Measurements from ENCODE around the gene CTXN3. TPM values are rescaled to one million over a fixed set of nuclear protein-coding genes. Genes with fewer than 3 reads are reported as not detected.

Gene CTXN3
- polyA plus RNA-seq, 1 donor from 2014 or later = 0.83 TPM

DNA sequence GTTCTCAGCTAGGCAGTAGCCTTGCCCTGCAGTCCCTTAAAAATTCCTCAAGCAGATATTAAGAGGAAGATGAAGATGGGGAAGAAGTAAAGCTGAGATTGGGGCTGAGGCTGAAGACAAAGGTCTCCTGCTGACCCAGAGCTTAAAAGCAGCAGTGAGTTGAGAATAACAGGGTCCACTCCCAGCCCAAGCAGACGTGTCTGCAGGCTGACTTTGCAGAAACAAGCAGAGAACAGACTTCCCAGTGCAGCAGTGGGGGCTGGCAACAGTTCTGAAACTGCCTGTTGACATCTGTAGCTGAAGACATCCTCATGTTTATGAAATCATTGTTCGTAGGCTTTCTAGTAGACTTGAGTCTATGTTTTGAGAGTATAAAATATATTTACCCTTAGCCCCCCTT, 1.1 kb downstream of the CTXN3 start:
- no peak overlapping the region for H2AFZ ChIP-seq (ENCODE audit: low read depth, low read length)
- no peaks in the 10 kb centered on the region for H4K20me1 ChIP-seq (ENCODE audit: insufficient read depth)
- H3K4me3 ChIP-seq (ENCODE audit: low read length) = no peak overlapping the region
- H3K27me3 ChIP-seq (ENCODE audit: insufficient read depth, low read depth, low read length) = no peaks in the 10 kb centered on the region
- no peak overlapping the region for H3K9ac ChIP-seq (ENCODE audit: low read length)
- no peak overlapping the region for H3K27ac ChIP-seq (ENCODE audit: low read length)
- no peaks in the 10 kb centered on the region for H3K9me3 ChIP-seq (ENCODE audit: low read length)
- H3K4me2 ChIP-seq (ENCODE audit: low read length) = no peak overlapping the region
- H3K79me2 ChIP-seq (replicated peaks; ENCODE audit: insufficient read depth, low read length) = no peaks in the 10 kb centered on the region
- TF ChIP-seq TAF1 (IDR thresholded peaks at IDR 0.05; ENCODE audit: low read depth) = no peak
- no peak for TF ChIP-seq RAD21 (conservative IDR thresholded peaks at IDR 0.05)
- TF ChIP-seq, protein P1, sequence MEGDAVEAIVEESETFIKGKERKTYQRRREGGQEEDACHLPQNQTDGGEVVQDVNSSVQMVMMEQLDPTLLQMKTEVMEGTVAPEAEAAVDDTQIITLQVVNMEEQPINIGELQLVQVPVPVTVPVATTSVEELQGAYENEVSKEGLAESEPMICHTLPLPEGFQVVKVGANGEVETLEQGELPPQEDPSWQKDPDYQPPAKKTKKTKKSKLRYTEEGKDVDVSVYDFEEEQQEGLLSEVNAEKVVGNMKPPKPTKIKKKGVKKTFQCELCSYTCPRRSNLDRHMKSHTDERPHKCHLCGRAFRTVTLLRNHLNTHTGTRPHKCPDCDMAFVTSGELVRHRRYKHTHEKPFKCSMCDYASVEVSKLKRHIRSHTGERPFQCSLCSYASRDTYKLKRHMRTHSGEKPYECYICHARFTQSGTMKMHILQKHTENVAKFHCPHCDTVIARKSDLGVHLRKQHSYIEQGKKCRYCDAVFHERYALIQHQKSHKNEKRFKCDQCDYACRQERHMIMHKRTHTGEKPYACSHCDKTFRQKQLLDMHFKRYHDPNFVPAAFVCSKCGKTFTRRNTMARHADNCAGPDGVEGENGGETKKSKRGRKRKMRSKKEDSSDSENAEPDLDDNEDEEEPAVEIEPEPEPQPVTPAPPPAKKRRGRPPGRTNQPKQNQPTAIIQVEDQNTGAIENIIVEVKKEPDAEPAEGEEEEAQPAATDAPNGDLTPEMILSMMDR (IDR thresholded peaks at IDR 0.05; ENCODE audit: poor library complexity, severe bottlenecking) = no peak
- TF ChIP-seq, protein P2, sequence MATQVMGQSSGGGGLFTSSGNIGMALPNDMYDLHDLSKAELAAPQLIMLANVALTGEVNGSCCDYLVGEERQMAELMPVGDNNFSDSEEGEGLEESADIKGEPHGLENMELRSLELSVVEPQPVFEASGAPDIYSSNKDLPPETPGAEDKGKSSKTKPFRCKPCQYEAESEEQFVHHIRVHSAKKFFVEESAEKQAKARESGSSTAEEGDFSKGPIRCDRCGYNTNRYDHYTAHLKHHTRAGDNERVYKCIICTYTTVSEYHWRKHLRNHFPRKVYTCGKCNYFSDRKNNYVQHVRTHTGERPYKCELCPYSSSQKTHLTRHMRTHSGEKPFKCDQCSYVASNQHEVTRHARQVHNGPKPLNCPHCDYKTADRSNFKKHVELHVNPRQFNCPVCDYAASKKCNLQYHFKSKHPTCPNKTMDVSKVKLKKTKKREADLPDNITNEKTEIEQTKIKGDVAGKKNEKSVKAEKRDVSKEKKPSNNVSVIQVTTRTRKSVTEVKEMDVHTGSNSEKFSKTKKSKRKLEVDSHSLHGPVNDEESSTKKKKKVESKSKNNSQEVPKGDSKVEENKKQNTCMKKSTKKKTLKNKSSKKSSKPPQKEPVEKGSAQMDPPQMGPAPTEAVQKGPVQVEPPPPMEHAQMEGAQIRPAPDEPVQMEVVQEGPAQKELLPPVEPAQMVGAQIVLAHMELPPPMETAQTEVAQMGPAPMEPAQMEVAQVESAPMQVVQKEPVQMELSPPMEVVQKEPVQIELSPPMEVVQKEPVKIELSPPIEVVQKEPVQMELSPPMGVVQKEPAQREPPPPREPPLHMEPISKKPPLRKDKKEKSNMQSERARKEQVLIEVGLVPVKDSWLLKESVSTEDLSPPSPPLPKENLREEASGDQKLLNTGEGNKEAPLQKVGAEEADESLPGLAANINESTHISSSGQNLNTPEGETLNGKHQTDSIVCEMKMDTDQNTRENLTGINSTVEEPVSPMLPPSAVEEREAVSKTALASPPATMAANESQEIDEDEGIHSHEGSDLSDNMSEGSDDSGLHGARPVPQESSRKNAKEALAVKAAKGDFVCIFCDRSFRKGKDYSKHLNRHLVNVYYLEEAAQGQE (IDR thresholded peaks at IDR 0.05; ENCODE audit: borderline replicate concordance) = no peak
- TF ChIP-seq MXI1 (conservative IDR thresholded peaks at IDR 0.05; ENCODE audit: poor library complexity, severe bottlenecking) = no peak
- no peak for TF ChIP-seq POLR2AphosphoS5 (IDR thresholded peaks at IDR 0.05)
- TF ChIP-seq EZH2 (IDR thresholded peaks at IDR 0.05; ENCODE audit: borderline replicate concordance, insufficient read depth, low read length, poor library complexity, severe bottlenecking) = no peak
- TF ChIP-seq EP300 (conservative IDR thresholded peaks at IDR 0.05; ENCODE audit: poor library complexity, severe bottlenecking) = no peak
- no peak for TF ChIP-seq SMC3 (conservative IDR thresholded peaks at IDR 0.05; ENCODE audit: poor library complexity)
- no peaks in the 10 kb centered on the region for H3K9me2 ChIP-seq (ENCODE audit: insufficient read depth, low read length)
- H3K36me3 ChIP-seq (ENCODE audit: insufficient read depth, low read length) = no peaks in the 10 kb centered on the region
- H3F3A ChIP-seq (ENCODE audit: insufficient read depth, low read length, poor library complexity, severe bottlenecking) = no peaks in the 10 kb centered on the region

DNA sequence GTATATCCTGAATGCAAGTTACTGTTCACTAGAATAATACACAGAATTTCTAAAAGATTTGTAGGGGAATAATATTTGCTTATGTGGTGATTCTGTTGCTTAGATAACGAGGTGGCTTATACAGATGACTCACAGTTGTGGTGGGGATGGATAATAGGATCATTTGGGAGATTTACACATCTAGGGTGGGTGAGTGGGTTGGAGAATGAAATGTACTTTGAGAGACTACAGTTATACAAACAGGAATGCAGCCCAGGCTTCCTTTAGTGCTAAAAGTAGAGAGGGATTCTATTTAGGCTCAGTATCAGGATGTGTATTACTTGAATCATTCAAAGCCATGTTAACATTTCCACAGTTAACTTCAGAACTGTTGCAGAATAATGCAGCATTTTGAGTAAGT, 1.8 kb downstream of the CTXN3 start:
- no peak overlapping the region for H3K9ac ChIP-seq (ENCODE audit: low read length)
- no peaks in the 10 kb centered on the region for H4K20me1 ChIP-seq (ENCODE audit: insufficient read depth)
- no peak overlapping the region for H3K4me2 ChIP-seq (ENCODE audit: low read length)
- no peaks in the 10 kb centered on the region for H3K36me3 ChIP-seq (ENCODE audit: insufficient read depth, low read length)
- no peaks in the 10 kb centered on the region for H3K27me3 ChIP-seq (ENCODE audit: insufficient read depth, low read depth, low read length)
- no peaks in the 10 kb centered on the region for H3F3A ChIP-seq (ENCODE audit: insufficient read depth, low read length, poor library complexity, severe bottlenecking)
- H3K9me2 ChIP-seq (ENCODE audit: insufficient read depth, low read length) = no peaks in the 10 kb centered on the region
- H3K27ac ChIP-seq (ENCODE audit: low read length) = no peak overlapping the region
- H3K79me2 ChIP-seq (replicated peaks; ENCODE audit: insufficient read depth, low read length) = no peaks in the 10 kb centered on the region
- no peaks in the 10 kb centered on the region for H3K9me3 ChIP-seq (ENCODE audit: low read length)
- H3K4me3 ChIP-seq (ENCODE audit: low read length) = no peak overlapping the region
- no peak overlapping the region for H2AFZ ChIP-seq (ENCODE audit: low read depth, low read length)
- TF ChIP-seq, protein P1 (IDR thresholded peaks at IDR 0.05; ENCODE audit: poor library complexity, severe bottlenecking) = no peak
- TF ChIP-seq TAF1 (IDR thresholded peaks at IDR 0.05; ENCODE audit: low read depth) = no peak
- TF ChIP-seq POLR2AphosphoS5 (IDR thresholded peaks at IDR 0.05) = no peak
- TF ChIP-seq EZH2 (IDR thresholded peaks at IDR 0.05; ENCODE audit: borderline replicate concordance, insufficient read depth, low read length, poor library complexity, severe bottlenecking) = no peak
- TF ChIP-seq EP300 (conservative IDR thresholded peaks at IDR 0.05; ENCODE audit: poor library complexity, severe bottlenecking) = no peak

Data from neural cell (in vitro differentiated cells).